Measurements from ENCODE around the gene ROR1.

ROR1 gene

GRCh38 chr1:63987628-63988024 lies 213.8 kb downstream of the ROR1 start:
- no peaks in the 10 kb centered on the region for H3K27me3 ChIP-seq (replicated peaks; ENCODE audit: control insufficient read depth, insufficient read depth, low read length, poor library complexity, severe bottlenecking)
- H3K4me3 ChIP-seq (ENCODE audit: insufficient read depth, low read depth, low read length, poor library complexity, severe bottlenecking): no peak overlapping the region
- H3K4me1 ChIP-seq (ENCODE audit: control insufficient read depth, insufficient read depth, low read length, poor library complexity, severe bottlenecking): no peaks in the 10 kb centered on the region
- H3K27ac ChIP-seq (ENCODE audit: insufficient read depth, low read length, poor library complexity, severe bottlenecking): no peak overlapping the region
- no peak for DNase-seq
- no peaks in the 10 kb centered on the region for H3K9me3 ChIP-seq (ENCODE audit: control insufficient read depth, low read length)
- H3K36me3 ChIP-seq (ENCODE audit: control insufficient read depth, insufficient read depth, low read length): no peaks in the 10 kb centered on the region

GRCh38 chr1:63988941-63989340 lies 215.1 kb downstream of the ROR1 start:
- H3K27ac ChIP-seq (ENCODE audit: insufficient read depth, low read length, poor library complexity, severe bottlenecking): no peak overlapping the region
- no peaks in the 10 kb centered on the region for H3K9me3 ChIP-seq (ENCODE audit: control insufficient read depth, low read length)
- no peak overlapping the region for H3K4me3 ChIP-seq (ENCODE audit: insufficient read depth, low read depth, low read length, poor library complexity, severe bottlenecking)
- no peaks in the 10 kb centered on the region for H3K27me3 ChIP-seq (replicated peaks; ENCODE audit: control insufficient read depth, insufficient read depth, low read length, poor library complexity, severe bottlenecking)
- no peaks in the 10 kb centered on the region for H3K36me3 ChIP-seq (ENCODE audit: control insufficient read depth, insufficient read depth, low read length)
- no peak for DNase-seq
- no peaks in the 10 kb centered on the region for H3K4me1 ChIP-seq (ENCODE audit: control insufficient read depth, insufficient read depth, low read length, poor library complexity, severe bottlenecking)

- DNase-seq: no peak
- no peaks in the 10 kb centered on the region for H3K27me3 ChIP-seq (replicated peaks; ENCODE audit: control insufficient read depth, insufficient read depth, low read length, poor library complexity, severe bottlenecking)
- no peaks in the 10 kb centered on the region for H3K36me3 ChIP-seq (ENCODE audit: control insufficient read depth, insufficient read depth, low read length)
- no peak overlapping the region for H3K27ac ChIP-seq (ENCODE audit: insufficient read depth, low read length, poor library complexity, severe bottlenecking)
- H3K9me3 ChIP-seq (ENCODE audit: control insufficient read depth, low read length): no peaks in the 10 kb centered on the region
- no peaks in the 10 kb centered on the region for H3K4me1 ChIP-seq (ENCODE audit: control insufficient read depth, insufficient read depth, low read length, poor library complexity, severe bottlenecking)
- no peak overlapping the region for H3K4me3 ChIP-seq (ENCODE audit: insufficient read depth, low read depth, low read length, poor library complexity, severe bottlenecking)
Measured at GRCh38 chr1:63991685-63992084, 217.9 kb downstream of the ROR1 start.

GRCh38 chr1:64000021-64000420 lies 226.2 kb downstream of the ROR1 start:
- no peaks in the 10 kb centered on the region for H3K36me3 ChIP-seq (ENCODE audit: control insufficient read depth, insufficient read depth, low read length)
- DNase-seq: no peak
- no peak overlapping the region for H3K27ac ChIP-seq (ENCODE audit: insufficient read depth, low read length, poor library complexity, severe bottlenecking)
- H3K9me3 ChIP-seq (ENCODE audit: control insufficient read depth, low read length): no peaks in the 10 kb centered on the region
- no peak overlapping the region for H3K4me3 ChIP-seq (ENCODE audit: insufficient read depth, low read depth, low read length, poor library complexity, severe bottlenecking)
- H3K4me1 ChIP-seq (ENCODE audit: control insufficient read depth, insufficient read depth, low read length, poor library complexity, severe bottlenecking): no peaks in the 10 kb centered on the region
- H3K27me3 ChIP-seq (replicated peaks; ENCODE audit: control insufficient read depth, insufficient read depth, low read length, poor library complexity, severe bottlenecking): no peaks in the 10 kb centered on the region

DNA sequence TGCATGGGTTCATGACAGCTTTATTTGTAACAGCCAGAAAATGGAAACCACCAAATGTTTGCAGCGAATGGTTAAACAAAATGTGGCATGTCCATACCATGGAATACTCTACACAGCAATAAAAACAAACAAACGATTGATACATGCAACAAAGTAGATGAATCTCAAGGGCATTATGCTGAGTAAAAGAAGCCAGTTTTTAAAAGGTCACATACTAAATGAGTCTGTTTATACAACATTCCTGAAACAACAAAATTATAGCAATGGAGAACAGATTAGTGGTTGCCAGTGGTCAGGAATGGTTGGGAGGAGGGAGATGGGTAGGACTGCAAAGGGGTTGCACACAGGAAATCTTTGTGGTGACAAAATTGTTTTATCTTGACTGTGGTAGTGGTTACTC lies 227.2 kb downstream of the ROR1 start:
- no peaks in the 10 kb centered on the region for H3K36me3 ChIP-seq (ENCODE audit: control insufficient read depth, insufficient read depth, low read length)
- no peak overlapping the region for H3K27ac ChIP-seq (ENCODE audit: insufficient read depth, low read length, poor library complexity, severe bottlenecking)
- no peak for DNase-seq
- H3K4me3 ChIP-seq (ENCODE audit: insufficient read depth, low read depth, low read length, poor library complexity, severe bottlenecking): no peak overlapping the region
- H3K27me3 ChIP-seq (replicated peaks; ENCODE audit: control insufficient read depth, insufficient read depth, low read length, poor library complexity, severe bottlenecking): no peaks in the 10 kb centered on the region
- H3K4me1 ChIP-seq (ENCODE audit: control insufficient read depth, insufficient read depth, low read length, poor library complexity, severe bottlenecking): no peaks in the 10 kb centered on the region
- H3K9me3 ChIP-seq (ENCODE audit: control insufficient read depth, low read length): no peaks in the 10 kb centered on the region

- no peak for DNase-seq
- no peaks in the 10 kb centered on the region for H3K4me1 ChIP-seq (ENCODE audit: control insufficient read depth, insufficient read depth, low read length, poor library complexity, severe bottlenecking)
Measured at GRCh38 chr1:64004451-64005025, 230.7 kb downstream of the ROR1 start.

GRCh38 chr1:64005801-64006200 lies 232.0 kb downstream of the ROR1 start:
- no peaks in the 10 kb centered on the region for H3K4me1 ChIP-seq (ENCODE audit: control insufficient read depth, insufficient read depth, low read length, poor library complexity, severe bottlenecking)
- H3K27ac ChIP-seq (ENCODE audit: insufficient read depth, low read length, poor library complexity, severe bottlenecking): no peak overlapping the region
- H3K27me3 ChIP-seq (replicated peaks; ENCODE audit: control insufficient read depth, insufficient read depth, low read length, poor library complexity, severe bottlenecking): no peaks in the 10 kb centered on the region
- no peaks in the 10 kb centered on the region for H3K9me3 ChIP-seq (ENCODE audit: control insufficient read depth, low read length)
- H3K36me3 ChIP-seq (ENCODE audit: control insufficient read depth, insufficient read depth, low read length): no peaks in the 10 kb centered on the region
- H3K4me3 ChIP-seq (ENCODE audit: insufficient read depth, low read depth, low read length, poor library complexity, severe bottlenecking): no peak overlapping the region
- no peak for DNase-seq

More at GRCh38 chr1:64004451-64005025, 230.7 kb downstream of the ROR1 start:
- H3K27me3 ChIP-seq (replicated peaks; ENCODE audit: control insufficient read depth, insufficient read depth, low read length, poor library complexity, severe bottlenecking): no peaks in the 10 kb centered on the region
- no peak overlapping the region for H3K27ac ChIP-seq (ENCODE audit: insufficient read depth, low read length, poor library complexity, severe bottlenecking)
- no peaks in the 10 kb centered on the region for H3K9me3 ChIP-seq (ENCODE audit: control insufficient read depth, low read length)
- no peak overlapping the region for H3K4me3 ChIP-seq (ENCODE audit: insufficient read depth, low read depth, low read length, poor library complexity, severe bottlenecking)
- H3K36me3 ChIP-seq (ENCODE audit: control insufficient read depth, insufficient read depth, low read length): no peaks in the 10 kb centered on the region

DNA sequence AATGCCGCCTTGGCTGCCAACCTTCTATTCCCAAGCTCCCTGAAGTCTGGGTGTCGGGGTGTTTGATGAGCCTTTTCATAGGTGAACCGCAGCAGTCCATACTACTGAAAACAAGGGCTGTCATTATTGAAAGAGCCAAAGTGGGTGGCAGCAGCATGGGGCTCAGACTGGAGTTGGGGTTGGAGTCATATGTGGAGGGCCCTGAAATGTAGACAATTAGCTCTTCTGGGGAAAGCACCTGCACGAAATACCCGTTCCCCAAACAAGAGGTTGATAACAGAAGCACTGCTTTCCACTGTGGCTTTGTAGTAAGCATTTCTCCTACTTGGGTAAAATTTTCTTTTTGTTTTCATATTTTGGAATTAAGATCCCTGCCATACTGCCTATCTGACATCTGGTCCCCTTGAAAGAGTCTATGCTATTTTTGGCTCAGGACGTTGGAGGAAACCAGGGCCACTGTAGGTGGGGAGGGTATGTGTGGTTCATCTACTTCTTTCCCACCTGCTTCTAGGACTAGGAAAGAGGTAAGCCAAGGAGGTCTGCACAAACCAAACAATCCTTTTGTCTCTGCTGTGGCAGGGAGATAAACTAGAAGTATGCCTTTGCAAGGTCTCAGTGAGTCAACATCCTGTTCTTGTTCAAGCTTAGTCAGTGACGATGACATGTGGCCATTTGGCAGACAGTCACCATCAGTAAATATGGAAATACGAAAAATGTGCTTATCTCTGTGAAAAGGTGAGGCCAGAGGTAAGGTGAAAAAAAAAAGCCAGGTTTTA lies 232.6 kb downstream of the ROR1 start:
- no peaks in the 10 kb centered on the region for H3K4me1 ChIP-seq (ENCODE audit: control insufficient read depth, insufficient read depth, low read length, poor library complexity, severe bottlenecking)
- H3K27me3 ChIP-seq (replicated peaks; ENCODE audit: control insufficient read depth, insufficient read depth, low read length, poor library complexity, severe bottlenecking): no peaks in the 10 kb centered on the region
- no peaks in the 10 kb centered on the region for H3K36me3 ChIP-seq (ENCODE audit: control insufficient read depth, insufficient read depth, low read length)
- no peak for DNase-seq
- H3K4me3 ChIP-seq (ENCODE audit: insufficient read depth, low read depth, low read length, poor library complexity, severe bottlenecking): no peak overlapping the region
- H3K27ac ChIP-seq (ENCODE audit: insufficient read depth, low read length, poor library complexity, severe bottlenecking): no peak overlapping the region
- H3K9me3 ChIP-seq (ENCODE audit: control insufficient read depth, low read length): no peaks in the 10 kb centered on the region

GRCh38 chr1:64010316-64010715 lies 236.5 kb downstream of the ROR1 start:
- Histone ChIP-seq H3K36me3 (ENCODE audit: control insufficient read depth, insufficient read depth, low read length) (no peaks in the 10 kb centered on the region), H3K9me3 (ENCODE audit: control insufficient read depth, low read length) (no peaks in the 10 kb centered on the region), H3K27ac (ENCODE audit: insufficient read depth, low read length, poor library complexity, severe bottlenecking) (no peak overlapping the region), H3K4me3 (ENCODE audit: insufficient read depth, low read depth, low read length, poor library complexity, severe bottlenecking) (no peak overlapping the region), H3K4me1 (ENCODE audit: control insufficient read depth, insufficient read depth, low read length, poor library complexity, severe bottlenecking) (no peaks in the 10 kb centered on the region), H3K27me3 (replicated peaks; ENCODE audit: control insufficient read depth, insufficient read depth, low read length, poor library complexity, severe bottlenecking) (no peaks in the 10 kb centered on the region)
- no peak for DNase-seq

- Histone ChIP-seq H3K4me3 (ENCODE audit: insufficient read depth, low read depth, low read length, poor library complexity, severe bottlenecking) (no peak overlapping the region), H3K9me3 (ENCODE audit: control insufficient read depth, low read length) (no peaks in the 10 kb centered on the region), H3K36me3 (ENCODE audit: control insufficient read depth, insufficient read depth, low read length) (no peaks in the 10 kb centered on the region), H3K27me3 (replicated peaks; ENCODE audit: control insufficient read depth, insufficient read depth, low read length, poor library complexity, severe bottlenecking) (no peaks in the 10 kb centered on the region), H3K4me1 (ENCODE audit: control insufficient read depth, insufficient read depth, low read length, poor library complexity, severe bottlenecking) (no peaks in the 10 kb centered on the region), H3K27ac (ENCODE audit: insufficient read depth, low read length, poor library complexity, severe bottlenecking) (no peak overlapping the region)
- DNase-seq: no peak
Measured at GRCh38 chr1:64013395-64013794, 239.6 kb downstream of the ROR1 start.
